ENCODE results near the gene ATAD1. TPM values are rescaled to one million over a fixed set of nuclear protein-coding genes. Genes with fewer than 3 reads are reported as not detected.

ATAD1 gene
- total RNA-seq, 4 donors from 2014 or later: 29.6 to 45.8 (median 33.8) TPM

DNA sequence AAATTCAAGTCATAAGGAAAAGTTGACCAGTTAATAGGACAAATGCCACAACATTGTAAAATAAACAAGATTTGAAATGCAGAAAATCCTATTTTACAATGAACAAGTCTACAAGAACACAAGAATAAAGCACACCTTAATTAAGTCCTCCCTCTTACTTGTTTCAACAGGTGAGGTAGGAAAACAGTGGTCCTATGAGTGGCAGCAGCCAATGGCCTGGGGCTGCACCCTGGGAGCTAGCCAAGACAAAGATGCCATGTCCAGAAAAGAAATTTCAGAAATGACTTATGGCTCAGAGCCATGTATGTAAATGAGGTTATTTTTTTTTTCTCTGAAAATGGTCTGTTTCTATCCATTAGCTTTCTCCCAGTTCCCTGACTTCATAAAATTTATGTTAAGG is 31.0 kb upstream of the ATAD1 start:
- TF ChIP-seq, protein P1, sequence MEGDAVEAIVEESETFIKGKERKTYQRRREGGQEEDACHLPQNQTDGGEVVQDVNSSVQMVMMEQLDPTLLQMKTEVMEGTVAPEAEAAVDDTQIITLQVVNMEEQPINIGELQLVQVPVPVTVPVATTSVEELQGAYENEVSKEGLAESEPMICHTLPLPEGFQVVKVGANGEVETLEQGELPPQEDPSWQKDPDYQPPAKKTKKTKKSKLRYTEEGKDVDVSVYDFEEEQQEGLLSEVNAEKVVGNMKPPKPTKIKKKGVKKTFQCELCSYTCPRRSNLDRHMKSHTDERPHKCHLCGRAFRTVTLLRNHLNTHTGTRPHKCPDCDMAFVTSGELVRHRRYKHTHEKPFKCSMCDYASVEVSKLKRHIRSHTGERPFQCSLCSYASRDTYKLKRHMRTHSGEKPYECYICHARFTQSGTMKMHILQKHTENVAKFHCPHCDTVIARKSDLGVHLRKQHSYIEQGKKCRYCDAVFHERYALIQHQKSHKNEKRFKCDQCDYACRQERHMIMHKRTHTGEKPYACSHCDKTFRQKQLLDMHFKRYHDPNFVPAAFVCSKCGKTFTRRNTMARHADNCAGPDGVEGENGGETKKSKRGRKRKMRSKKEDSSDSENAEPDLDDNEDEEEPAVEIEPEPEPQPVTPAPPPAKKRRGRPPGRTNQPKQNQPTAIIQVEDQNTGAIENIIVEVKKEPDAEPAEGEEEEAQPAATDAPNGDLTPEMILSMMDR (IDR thresholded peaks at IDR 0.05; ENCODE audit: low read depth): no peak

DNA sequence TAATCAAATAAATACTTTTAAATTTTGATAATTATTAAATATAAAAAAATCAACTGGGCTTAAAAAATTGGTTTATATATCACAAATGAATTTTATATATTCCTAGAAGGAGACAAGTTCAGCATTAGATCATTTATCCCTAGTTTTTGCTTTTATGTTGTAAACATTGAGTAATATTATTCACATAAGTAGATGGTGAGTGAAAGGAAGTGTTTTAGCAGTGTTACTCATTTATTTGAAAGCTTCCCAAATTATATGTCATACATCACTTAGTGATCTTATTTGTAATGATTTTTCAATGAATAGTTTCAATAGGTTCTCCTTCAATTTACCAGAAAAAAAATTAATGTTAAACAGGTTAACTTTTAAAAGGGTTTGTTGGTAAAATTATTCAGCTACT is 29.5 kb upstream of the ATAD1 start:
- TF ChIP-seq, protein P1 (IDR thresholded peaks at IDR 0.05; ENCODE audit: low read depth): no peak

DNA sequence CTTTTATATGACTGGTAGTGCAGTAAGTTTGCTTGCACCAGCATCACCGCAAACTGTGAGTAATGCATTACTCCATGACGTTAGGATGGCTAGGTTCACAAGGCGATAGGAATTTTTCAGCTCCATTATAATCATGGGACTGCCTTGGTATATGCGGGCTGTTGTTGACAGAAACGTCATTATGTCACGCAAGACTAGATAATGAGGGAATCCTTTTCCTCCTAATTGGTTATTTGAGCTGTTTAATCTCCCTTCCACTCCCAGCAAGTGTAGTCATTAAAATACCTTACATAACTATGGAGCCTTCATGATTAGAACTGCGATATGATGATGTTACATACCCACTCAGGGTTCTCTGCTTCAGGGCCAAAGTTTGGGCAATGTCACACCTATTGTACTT is 28.0 kb upstream of the ATAD1 start:
- TF ChIP-seq, protein P1 (IDR thresholded peaks at IDR 0.05; ENCODE audit: low read depth): no peak

GRCh38 chr10:87845624-87845998 is 27.6 kb upstream of the ATAD1 start:
- TF ChIP-seq, protein P1 (IDR thresholded peaks at IDR 0.05; ENCODE audit: low read depth): no peak

DNA sequence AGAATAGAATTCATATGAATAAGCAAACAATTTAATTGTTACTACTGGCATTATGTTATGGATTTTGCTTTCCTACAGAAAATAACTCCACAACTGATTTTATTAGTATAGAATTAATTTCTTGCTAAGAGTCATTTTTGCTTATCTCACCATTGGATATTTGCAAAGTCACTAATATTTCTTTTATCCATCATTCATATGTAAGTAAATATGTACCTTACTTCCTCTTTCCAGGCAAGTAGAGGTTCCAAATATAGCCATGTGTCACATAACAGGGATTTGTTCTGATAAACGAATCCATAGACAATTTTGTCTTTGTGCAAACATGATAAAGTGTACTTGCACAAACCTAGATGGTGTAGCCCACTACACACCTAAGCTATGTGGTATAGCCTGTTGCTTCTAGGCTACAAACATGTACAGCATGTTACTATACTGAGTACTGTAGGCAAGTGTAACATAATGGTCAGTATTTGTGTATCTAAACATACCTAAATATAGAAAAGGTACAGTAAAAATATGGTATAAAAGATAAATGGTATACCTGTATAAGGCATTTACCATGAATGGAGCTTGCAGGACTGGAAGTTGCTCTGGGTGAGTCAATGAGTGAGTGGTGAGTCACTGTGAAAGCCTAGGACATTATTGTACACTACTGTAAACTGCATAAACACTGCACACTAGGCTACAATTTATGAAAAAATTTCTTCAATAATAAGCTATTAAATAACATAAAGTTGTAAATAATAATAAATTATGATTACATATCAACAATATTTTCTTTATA is 27.0 kb upstream of the ATAD1 start:
- TF ChIP-seq, protein P1 (IDR thresholded peaks at IDR 0.05; ENCODE audit: low read depth): no peak

GRCh38 chr10:87843714-87844113 is 25.7 kb upstream of the ATAD1 start:
- TF ChIP-seq, protein P1 (IDR thresholded peaks at IDR 0.05; ENCODE audit: low read depth): no peak

GRCh38 chr10:87842776-87843497 is 24.9 kb upstream of the ATAD1 start:
- TF ChIP-seq, protein P1 (IDR thresholded peaks at IDR 0.05; ENCODE audit: low read depth): no peak
